Measurements from ENCODE around the gene IRF4.

IRF4 gene

GRCh38 chr6:443621-444159 is 52.1 kb downstream of the IRF4 start:
- DNase-seq (ENCODE audit: low read depth in 2 of 2), result no peak

GRCh38 chr6:444653-445275 is 53.2 kb downstream of the IRF4 start:
- DNase-seq (ENCODE audit: low read depth in 2 of 2), result peak in 1 of 2 donors; percentile 31

GRCh38 chr6:445571-446417 is 54.2 kb downstream of the IRF4 start:
- DNase-seq (ENCODE audit: low read depth in 2 of 2), result no peak

- peak; percentile 89 to 93 for DNase-seq (ENCODE audit: low read depth in 2 of 2)
These were observed 55.1 kb downstream of the IRF4 start for GRCh38 chr6:446418-447366.

- peak; percentile 30 to 31 for DNase-seq (ENCODE audit: low read depth in 2 of 2)
These were observed 56.0 kb downstream of the IRF4 start for GRCh38 chr6:447381-448165.

GRCh38 chr6:448296-449056 is 56.9 kb downstream of the IRF4 start:
- no peak for DNase-seq (ENCODE audit: low read depth in 2 of 2)

GRCh38 chr6:449057-449430 is 57.5 kb downstream of the IRF4 start:
- DNase-seq (ENCODE audit: low read depth in 2 of 2), result no peak

- DNase-seq (ENCODE audit: low read depth in 2 of 2), result no peak
These were observed 58.2 kb downstream of the IRF4 start for GRCh38 chr6:449486-450419.

GRCh38 chr6:451336-451735 is 59.8 kb downstream of the IRF4 start:
- DNase-seq (ENCODE audit: low read depth in 2 of 2), result no peak

GRCh38 chr6:451847-452246 is 60.3 kb downstream of the IRF4 start:
- DNase-seq (ENCODE audit: low read depth in 2 of 2), result no peak

GRCh38 chr6:452301-453067 is 60.9 kb downstream of the IRF4 start:
- no peak for DNase-seq (ENCODE audit: low read depth in 2 of 2)

GRCh38 chr6:453152-453551 is 61.6 kb downstream of the IRF4 start:
- no peak for DNase-seq (ENCODE audit: low read depth in 2 of 2)

GRCh38 chr6:454148-454991 is 62.8 kb downstream of the IRF4 start:
- DNase-seq (ENCODE audit: low read depth in 2 of 2), result no peak

GRCh38 chr6:455006-455585 is 63.5 kb downstream of the IRF4 start:
- DNase-seq (ENCODE audit: low read depth in 2 of 2), result peak in 1 of 2 donors; percentile 35

- no peak for DNase-seq (ENCODE audit: low read depth in 2 of 2)
These were observed 64.3 kb downstream of the IRF4 start for GRCh38 chr6:455835-456234.

GRCh38 chr6:456358-456867 is 64.9 kb downstream of the IRF4 start:
- DNase-seq (ENCODE audit: low read depth in 2 of 2), result no peak

GRCh38 chr6:456887-457286 is 65.3 kb downstream of the IRF4 start:
- no peak for DNase-seq (ENCODE audit: low read depth in 2 of 2)

Data from stimulated activated CD8-positive, alpha-beta memory T cell treated with anti-CD3 and anti-CD28 coated beads, Interleukin-15, amount 100 ng/mL, for 4 hours (primary cell).